Keratinocyte (primary cell): ENCODE measurements around the gene PCBD1. TPM values are rescaled to one million over a fixed set of nuclear protein-coding genes. Genes with fewer than 3 reads are reported as not detected.
A peak's percentile ranks its signal among the peaks of the same experiment; 100 is the strongest.

Source experiments
- DNase-seq: peaks from one replicate; pipeline ENCODE4 v3.0.0-alpha.2; 2011; ENCODE audit warnings: low read depth, missing footprints, low spot score
- FAIRE-seq: peaks from 2 replicates; lab custom pipeline; 2011; peaks lifted over from hg19 to GRCh38; lab: Jason Lieb, UNC
- H2AFZ ChIP-seq: 2 replicates; pipeline ENCODE4 v1.6.0; 2012; ENCODE audit warnings: low read length, control low read depth, inconsistent platforms; ENCODE audit not compliant: control insufficient read depth
- H3K27ac ChIP-seq: 2 replicates; pipeline ENCODE4 v1.5.1; 2011; ENCODE audit warnings: low read length; ENCODE audit not compliant: control insufficient read depth, insufficient read depth
- H3K27me3 ChIP-seq: 3 replicates; pipeline ENCODE4 v1.6.0; 2011; ENCODE audit warnings: low read length; ENCODE audit not compliant: control insufficient read depth, insufficient read depth; ENCODE audit errors: extremely low read depth
- H3K36me3 ChIP-seq, 2 experiments: 2 replicates in 1 of 2; 3 replicates in 1 of 2; pipeline ENCODE4 v1.5.1; 2011; ENCODE audit warnings: low read length in 2 of 2, mild to moderate bottlenecking in 1 of 2; ENCODE audit not compliant: control insufficient read depth in 2 of 2, insufficient read depth in 2 of 2; ENCODE audit errors: extremely low read depth in 1 of 2
- H3K4me1 ChIP-seq: 3 replicates; pipeline ENCODE4 v1.5.1; 2011; ENCODE audit warnings: low read length; ENCODE audit not compliant: control insufficient read depth, insufficient read depth; ENCODE audit errors: extremely low read depth
- H3K4me2 ChIP-seq: 3 replicates; pipeline ENCODE4 v1.6.0; 2011; ENCODE audit warnings: low read depth, low read length; ENCODE audit not compliant: control insufficient read depth, insufficient read depth; ENCODE audit errors: extremely low read depth
- H3K4me3 ChIP-seq, 3 experiments: fragments of 200-600 bp in 1 of 3; sonication (generic) in 1 of 3; 2 replicates in 2 of 3; 3 replicates in 1 of 3; pipeline ENCODE4 v1.5.1; 2011 to 2016; ENCODE audit warnings: low read length in 3 of 3, mild to moderate bottlenecking in 3 of 3, control low read depth in 2 of 3, inconsistent platforms in 1 of 3, low read depth in 1 of 3, mixed read lengths in 1 of 3, mixed run types in 1 of 3, moderate library complexity in 1 of 3; ENCODE audit not compliant: control insufficient read depth in 2 of 3, insufficient read depth in 2 of 3; ENCODE audit errors: extremely low read depth in 1 of 3
- H3K79me2 ChIP-seq: 2 replicates; pipeline ENCODE4 v1.6.0; 2012; ENCODE audit warnings: low read length; ENCODE audit not compliant: control insufficient read depth, insufficient read depth
- H3K9ac ChIP-seq: 3 replicates; pipeline ENCODE4 v1.6.0; 2011; ENCODE audit warnings: low read length; ENCODE audit not compliant: control insufficient read depth, insufficient read depth; ENCODE audit errors: extremely low read depth
- H3K9me1 ChIP-seq: 3 replicates; pipeline ENCODE4 v1.6.0; 2011; ENCODE audit warnings: low read length; ENCODE audit not compliant: control insufficient read depth, insufficient read depth; ENCODE audit errors: extremely low read depth
- H3K9me3 ChIP-seq: 2 replicates; pipeline ENCODE4 v1.5.1; 2012; ENCODE audit warnings: low read depth, low read length; ENCODE audit not compliant: control insufficient read depth
- H4K20me1 ChIP-seq: 3 replicates; pipeline ENCODE4 v1.6.0; 2011; ENCODE audit warnings: low read length; ENCODE audit not compliant: control insufficient read depth, insufficient read depth; ENCODE audit errors: extremely low read depth
- CTCF ChIP-seq, 3 experiments: IDR thresholded peaks in 1 of 3; conservative IDR thresholded peaks in 1 of 3; optimal IDR thresholded peaks in 1 of 3; 2 replicates in 2 of 3; 3 replicates in 1 of 3; pipeline versions ENCODE3 to v1.5.1; 2011; ENCODE audit warnings: low read length in 3 of 3, mild to moderate bottlenecking in 3 of 3, moderate library complexity in 2 of 3, control low read depth in 1 of 3, inconsistent platforms in 1 of 3; ENCODE audit not compliant: insufficient read depth in 2 of 3; ENCODE audit errors: extremely low read depth in 1 of 3
- EZH2 ChIP-seq: IDR thresholded peaks from one replicate; pipeline ENCODE4 v1.6.1; 2012; ENCODE audit warnings: inconsistent platforms, mild to moderate bottlenecking, low read length, moderate library complexity
- dilution Hi-C: fragments of 300-500 bp; cut with MboI; formaldehyde crosslinking; loops from one replicate; pipeline ENCODE4 v1.7.0; 2020; ENCODE audit warnings: low sequenced_read_pairs; ENCODE audit not compliant: extremely low pct_ligation_motif_present
- polyA plus RNA-seq, 5 experiments: library from polyadenylated mRNA; depleted of rRNA in 3 of 5; stranded (reverse) in 3 of 5; stranded (forward) in 1 of 5; unstranded in 1 of 5; fragments of >200 nt; gene quantifications; 1 replicate in 1 of 5; 2 replicates in 3 of 5; 3 replicates in 1 of 5; pipeline versions ENCODE4 v1.2.1 to v1.2.3, GENCODE V29; 2011 to 2012; ENCODE audit warnings: missing spikeins in 2 of 5, low read depth in 1 of 5, low replicate concordance in 1 of 5

PCBD1 gene
- polyA plus RNA-seq, 1 donor (not counting 4 experiments of a cell fraction or from before 2014, with no cell fraction given): 41.5 TPM

- Histone ChIP-seq H3K9ac (no peak overlapping the region), H3K4me1 (peaks cover 41% of the 10 kb centered on the region), H3K9me3 (no peaks in the 10 kb centered on the region), H3K79me2 (peaks cover 48% of the 10 kb centered on the region), H4K20me1 (no peaks in the 10 kb centered on the region), H3K27ac (no peak overlapping the region), H3K4me2 (no peak overlapping the region), H3K9me1 (no peaks in the 10 kb centered on the region), H2AFZ (no peak overlapping the region), H3K4me3 (no peak overlapping the region), H3K27me3 (no peaks in the 10 kb centered on the region), H3K36me3 (peaks cover 4 to 8% of the 10 kb centered on the region in 2 experiments)
- no peak for TF ChIP-seq CTCF (optimal IDR thresholded peaks at IDR 0.05 in 1 of 3, IDR thresholded peaks at IDR 0.05 in 1 of 3, conservative IDR thresholded peaks at IDR 0.05 in 1 of 3; ENCODE audit: extremely low read depth in 1 of 3, insufficient read depth in 2 of 3, low read length in 3 of 3)
- no peak for TF ChIP-seq EZH2
- FAIRE-seq: no peak
- dilution Hi-C loops: no loop called here
- no peak for DNase-seq
These were observed 53.8 kb downstream of the PCBD1 start for GRCh38 chr10:70834441-70835151.

DNA sequence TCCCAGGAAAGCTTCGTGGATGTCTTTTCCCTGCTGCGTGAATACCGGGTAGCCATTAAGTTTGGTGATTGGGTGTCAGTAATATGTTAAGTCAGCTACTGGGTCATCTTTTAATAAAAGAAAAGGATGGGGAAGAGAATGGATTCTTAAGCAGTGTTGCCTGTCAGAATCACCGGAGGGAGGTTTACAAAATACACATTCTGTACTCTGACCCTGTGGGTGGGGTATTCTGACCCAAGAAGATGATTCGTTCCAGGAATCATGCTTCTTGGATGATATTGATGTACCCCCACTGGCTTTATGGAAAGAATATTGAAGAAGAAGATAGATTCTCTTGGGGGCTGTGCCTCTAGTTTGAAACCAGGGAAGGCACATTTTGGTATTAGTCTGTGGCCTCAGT, 54.3 kb downstream of the PCBD1 start:
- peaks cover 54% of the 10 kb centered on the region for H3K79me2 ChIP-seq
- peak overlapping the region; percentile 60 for H3K27ac ChIP-seq
- no peaks in the 10 kb centered on the region for H3K9me3 ChIP-seq
- H3K4me1 ChIP-seq: peaks cover 45% of the 10 kb centered on the region
- FAIRE-seq: no peak
- H3K36me3 ChIP-seq: peaks cover 4 to 8% of the 10 kb centered on the region in 2 experiments
- no peak overlapping the region for H3K9ac ChIP-seq
- dilution Hi-C loops: no loop called here
- no peaks in the 10 kb centered on the region for H3K27me3 ChIP-seq
- no peaks in the 10 kb centered on the region for H4K20me1 ChIP-seq
- no peak overlapping the region for H3K4me2 ChIP-seq
- no peak overlapping the region for H2AFZ ChIP-seq
- TF ChIP-seq EZH2 (no peak), CTCF (optimal IDR thresholded peaks at IDR 0.05 in 1 of 3, IDR thresholded peaks at IDR 0.05 in 1 of 3, conservative IDR thresholded peaks at IDR 0.05 in 1 of 3; ENCODE audit: extremely low read depth in 1 of 3, insufficient read depth in 2 of 3, low read length in 3 of 3) (no peak)
- no peak for DNase-seq
- no peak overlapping the region for H3K4me3 ChIP-seq
- no peaks in the 10 kb centered on the region for H3K9me1 ChIP-seq
